LHCN-M2 (cell line): ENCODE results near the gene TVP23A. TPM values are rescaled to one million over a fixed set of nuclear protein-coding genes. Genes with fewer than 3 reads are reported as not detected.
"Not testable (repeated sequence)": the region's sequence is repeated elsewhere in the genome, so short reads cannot be mapped to it uniquely, and the experiment has no call there.

Experiments used
- DNase-seq: peaks from one replicate; pipeline ENCODE4 v3.0.0-alpha.2; 2012; ENCODE audit warnings: low read depth
- total RNA-seq: library from RNA; depleted of rRNA; stranded (reverse); fragments of >200 nt; gene quantifications from 2 replicates; pipeline ENCODE4 v1.2.3, GENCODE V29; 2014

The TVP23A gene
- total RNA-seq, 1 experiment from 2014 or later: not detected

DNA sequence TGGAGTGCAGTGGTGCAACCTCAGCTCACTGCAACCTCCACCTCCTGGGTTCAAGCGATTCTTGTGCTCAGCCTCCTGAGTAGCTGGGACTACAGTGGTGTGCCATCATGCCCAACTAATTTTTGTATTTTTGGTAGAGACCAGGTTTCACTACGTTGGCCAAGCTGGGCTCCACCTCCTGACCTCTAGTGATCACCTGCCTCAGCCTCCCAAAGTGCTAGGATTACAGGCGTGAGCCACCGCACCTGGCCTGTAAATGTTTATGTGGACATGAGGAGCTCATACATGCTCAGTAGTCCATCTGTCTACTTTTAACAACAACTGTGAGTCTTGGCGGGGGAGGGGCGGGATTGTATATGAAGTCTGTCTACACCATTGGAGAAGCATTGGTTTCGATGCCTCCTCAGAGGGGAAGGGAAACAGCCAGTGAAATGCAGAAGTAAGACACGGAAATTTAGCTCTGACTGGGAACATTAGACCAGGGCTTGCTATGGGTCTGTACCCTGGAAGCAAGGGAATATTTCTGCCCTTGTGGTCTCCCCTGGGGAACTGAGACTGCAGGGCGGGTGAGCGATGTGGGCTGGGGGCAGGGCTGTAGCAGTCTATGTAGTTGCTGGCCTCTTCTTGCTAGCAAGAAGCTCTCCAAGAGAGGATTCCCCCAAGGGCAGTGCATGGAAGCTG lies 65.6 kb downstream of the TVP23A start:
- DNase-seq: no peak

DNA sequence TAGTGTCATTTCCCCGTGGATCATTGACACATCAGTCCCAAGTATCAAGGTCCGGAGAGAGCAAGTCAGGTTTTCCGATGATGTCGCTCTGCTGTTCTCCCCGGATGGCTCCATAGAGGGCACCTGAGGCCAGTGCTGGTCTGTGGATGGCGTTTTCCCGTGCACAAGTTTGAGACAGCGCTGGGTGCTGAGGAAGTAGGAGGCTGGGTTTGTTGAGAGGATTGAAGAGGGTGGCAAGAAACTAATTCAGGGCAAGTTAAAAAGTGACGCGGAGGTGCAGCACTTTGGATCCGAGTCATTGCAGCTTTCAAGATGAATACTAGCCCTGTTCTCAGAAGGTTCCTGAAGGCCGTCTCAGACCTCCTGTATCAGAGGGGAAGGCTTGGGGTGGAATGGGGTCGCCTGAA lies 67.3 kb downstream of the TVP23A start:
- no peak for DNase-seq

DNA sequence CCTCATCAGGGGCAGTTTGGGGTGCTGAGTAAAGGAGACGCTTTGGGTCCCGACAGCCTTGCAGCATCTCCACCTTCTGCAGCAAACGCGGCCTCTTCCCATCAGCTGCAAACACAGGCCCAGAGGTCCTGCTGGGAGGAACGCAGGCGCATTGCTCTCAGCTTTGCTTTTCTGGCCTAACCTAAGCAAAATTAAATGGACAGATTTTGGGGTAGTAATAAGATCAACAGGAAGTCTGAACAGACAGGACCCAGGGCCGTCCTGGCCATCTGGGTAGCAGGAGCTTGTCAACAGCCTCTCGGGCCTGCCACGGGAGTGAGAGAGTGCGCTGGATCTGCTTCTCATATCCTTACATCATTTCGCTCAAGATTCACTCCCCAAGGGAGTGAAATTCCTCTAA lies 67.8 kb downstream of the TVP23A start:
- DNase-seq: no peak

- DNase-seq: no peak
Observed at GRCh38 chr16:10745841-10746240, 72.8 kb downstream of the TVP23A start.

- DNase-seq: peak; percentile 78
Observed at GRCh38 chr16:10744370-10745030, 74.1 kb downstream of the TVP23A start.

- DNase-seq: peak; percentile 97
Observed at GRCh38 chr16:10743610-10744369, 74.8 kb downstream of the TVP23A start, which contains the start of gene NUBP1. NUBP1 (plus strand) TSS chr16:10743842; CDS start chr16:10743864, 22 bp downstream.

DNA sequence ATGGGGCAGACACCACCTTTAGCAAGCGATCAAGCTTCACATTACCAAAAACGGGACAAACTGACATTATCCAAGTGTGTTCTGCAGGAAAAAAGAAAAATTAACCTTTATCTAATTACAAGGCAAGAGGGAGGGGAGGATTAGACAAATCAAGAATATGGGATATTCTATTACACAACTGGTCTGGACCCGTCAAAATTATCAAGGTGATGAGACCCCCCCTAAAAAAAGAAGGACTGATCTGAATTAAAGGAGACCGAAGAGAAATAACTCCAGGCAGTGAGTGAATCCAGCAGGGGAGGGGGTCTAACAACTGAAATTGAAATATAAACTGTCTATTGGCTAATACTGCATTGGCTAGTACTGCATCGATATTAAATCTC lies 75.4 kb downstream of the TVP23A start:
- no peak for DNase-seq

DNA sequence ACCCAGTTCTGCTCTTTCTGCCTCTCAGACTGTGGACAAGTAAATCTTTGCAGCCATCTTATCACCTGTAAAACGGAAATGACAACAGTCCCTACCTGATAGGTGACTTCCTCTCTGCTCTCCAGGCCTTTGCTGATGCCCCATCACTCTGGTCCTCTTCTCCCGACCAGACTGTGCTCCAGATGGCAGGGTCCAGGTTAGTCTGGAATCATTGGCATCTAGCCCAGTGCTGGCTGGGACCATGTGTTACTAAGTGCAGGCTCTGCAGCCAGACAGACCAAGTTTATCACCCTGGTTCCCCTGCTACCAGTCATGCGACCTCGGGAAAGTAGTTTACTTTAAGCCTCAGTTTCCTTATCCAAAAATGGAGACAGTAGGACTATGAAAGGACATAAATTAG lies 76.8 kb downstream of the TVP23A start:
- no peak for DNase-seq

DNA sequence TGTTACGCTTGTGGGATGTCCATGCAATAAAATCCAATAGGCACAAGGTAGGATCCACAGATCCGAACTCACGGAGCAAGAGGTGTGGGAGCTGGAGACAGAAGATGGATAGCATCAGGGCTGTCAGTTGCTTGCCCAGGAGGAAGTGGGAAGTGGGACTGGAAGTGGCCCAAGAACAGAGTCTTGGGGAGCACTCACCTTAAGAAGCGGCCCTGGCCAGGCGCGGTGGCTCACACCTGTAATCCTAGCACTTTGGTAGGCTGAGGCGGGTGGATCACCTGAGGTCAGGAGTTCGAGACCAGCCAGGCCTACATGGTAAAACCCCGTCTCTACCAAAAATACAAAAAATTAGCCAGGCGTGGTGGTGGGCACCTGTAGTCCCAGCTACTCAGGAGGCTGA lies 77.3 kb downstream of the TVP23A start:
- not testable (repeated sequence) for DNase-seq

- DNase-seq: no peak
Observed at GRCh38 chr16:10740845-10741208, 77.8 kb downstream of the TVP23A start.

DNA sequence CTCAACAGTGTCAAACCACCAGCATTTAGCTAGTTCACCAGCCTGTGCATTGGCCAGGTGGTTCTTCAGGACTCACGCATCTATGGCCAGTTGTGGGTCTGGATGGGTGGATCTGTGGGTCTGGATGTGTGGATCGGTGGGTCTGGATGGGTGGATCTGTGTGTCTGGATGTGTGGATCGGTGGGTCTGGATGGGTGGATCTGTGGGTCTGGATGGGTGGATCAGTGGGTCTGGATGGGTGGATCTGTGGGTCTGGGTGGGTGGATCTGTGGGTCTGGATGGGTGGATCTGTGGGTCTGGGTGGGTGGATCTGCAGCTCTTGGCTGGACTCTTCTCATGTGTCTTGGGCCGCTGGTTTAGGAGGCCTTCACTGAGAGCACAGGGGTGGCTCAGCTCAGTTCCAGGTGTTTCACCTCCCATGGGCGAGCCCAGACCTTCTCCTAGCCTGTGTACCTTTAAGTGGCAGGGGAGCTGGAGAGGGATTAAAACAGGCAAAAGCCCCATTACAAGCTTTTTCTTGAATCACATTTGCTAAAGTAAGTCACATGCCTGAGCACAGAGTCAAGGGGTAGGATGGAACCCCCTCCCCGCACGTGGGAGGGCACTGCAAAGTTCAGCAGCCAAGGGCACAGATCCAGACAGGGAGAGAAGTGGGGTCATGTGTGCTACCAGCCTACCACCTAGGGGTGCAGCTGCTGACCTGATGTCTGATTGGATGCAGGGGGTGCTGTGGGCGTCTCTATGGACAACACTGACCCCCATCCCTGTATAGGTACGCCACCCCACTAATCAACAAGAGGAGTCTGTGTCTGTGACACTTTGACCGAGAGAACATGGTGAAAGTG lies 78.4 kb downstream of the TVP23A start:
- no peak for DNase-seq

GRCh38 chr16:10738231-10739077 lies 80.1 kb downstream of the TVP23A start:
- DNase-seq: peak; percentile 89

- peak; percentile 67 for DNase-seq
Observed at GRCh38 chr16:10737068-10737625, 81.4 kb downstream of the TVP23A start.

DNA sequence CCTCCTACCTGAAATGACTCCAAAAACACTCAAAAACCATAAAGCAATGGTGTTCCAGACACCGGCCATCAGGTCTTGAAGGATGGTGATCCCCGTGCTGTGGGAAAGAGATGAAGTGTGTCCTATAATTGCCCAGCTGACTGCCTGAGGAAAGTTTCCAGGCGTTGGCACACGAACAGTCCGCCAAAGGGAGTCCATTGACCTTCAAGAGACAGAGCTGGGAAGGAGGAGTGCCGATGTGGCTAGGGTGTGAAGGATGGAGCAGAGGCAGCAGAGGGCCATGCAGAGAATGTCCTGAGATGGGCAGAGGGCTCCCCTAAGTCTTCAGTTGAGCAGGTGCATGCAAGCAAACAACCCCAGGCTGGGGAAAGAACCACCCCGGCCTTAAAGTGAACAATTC lies 86.8 kb downstream of the TVP23A start:
- DNase-seq: no peak

- peak; percentile 72 for DNase-seq
Observed at GRCh38 chr16:10729104-10730048, 89.2 kb downstream of the TVP23A start.

DNA sequence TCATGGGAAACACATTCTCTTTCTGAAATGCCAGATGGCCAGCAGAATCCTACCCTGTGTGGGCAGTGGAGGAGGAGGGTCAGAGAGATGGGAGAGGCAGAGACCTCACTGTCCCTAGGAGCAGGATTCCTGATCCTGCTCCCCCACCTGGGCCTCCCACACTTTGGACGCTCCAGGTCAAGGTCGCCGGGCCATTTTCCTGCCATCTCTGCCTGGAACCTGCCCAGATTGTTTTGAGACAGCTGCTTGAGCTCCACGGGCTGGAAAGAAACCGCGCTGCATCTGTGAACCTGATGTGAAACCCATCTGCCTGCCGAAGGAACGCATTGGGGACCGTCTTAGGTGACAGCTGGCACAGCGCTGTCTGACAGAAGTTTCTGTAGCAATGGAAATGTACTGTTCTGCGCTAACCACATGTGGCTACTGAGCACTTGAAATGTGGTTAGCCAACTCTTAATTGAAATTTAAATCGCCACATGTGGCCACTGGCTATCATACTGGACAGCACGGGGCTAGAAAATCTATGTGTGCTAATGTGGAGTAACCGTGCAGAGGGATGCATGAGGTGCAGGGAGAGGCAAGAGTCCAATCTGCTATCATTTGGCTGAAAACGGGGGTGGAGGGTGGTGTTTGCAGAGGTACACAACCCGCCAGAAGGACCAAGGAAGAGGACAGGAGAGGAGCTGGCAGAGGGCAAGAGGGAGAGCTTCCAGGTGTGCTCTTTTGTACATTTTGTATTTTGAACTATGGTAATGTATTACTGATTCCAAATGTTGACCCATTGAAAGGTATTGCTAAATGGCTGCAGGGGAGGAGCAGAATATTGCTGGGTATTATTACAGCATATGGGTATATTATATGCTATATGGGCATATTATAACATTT lies 90.3 kb downstream of the TVP23A start:
- peak; percentile 32 for DNase-seq
